ENCODE data around the gene MLLT3.

The MLLT3 gene

GRCh38 chr9:20551835-20552234 is 70.5 kb downstream of the MLLT3 start:
- DNase-seq (ENCODE audit: low read depth), result no peak

GRCh38 chr9:20551236-20551635 is 71.1 kb downstream of the MLLT3 start:
- DNase-seq (ENCODE audit: low read depth), result no peak
- no peak overlapping the region for H3K4me3 ChIP-seq (ENCODE audit: low read depth, low read length)
- in situ Hi-C loops (cut with HindIII; ENCODE audit: low sequenced_read_pairs), result no loop called here
- TF ChIP-seq, protein P1, sequence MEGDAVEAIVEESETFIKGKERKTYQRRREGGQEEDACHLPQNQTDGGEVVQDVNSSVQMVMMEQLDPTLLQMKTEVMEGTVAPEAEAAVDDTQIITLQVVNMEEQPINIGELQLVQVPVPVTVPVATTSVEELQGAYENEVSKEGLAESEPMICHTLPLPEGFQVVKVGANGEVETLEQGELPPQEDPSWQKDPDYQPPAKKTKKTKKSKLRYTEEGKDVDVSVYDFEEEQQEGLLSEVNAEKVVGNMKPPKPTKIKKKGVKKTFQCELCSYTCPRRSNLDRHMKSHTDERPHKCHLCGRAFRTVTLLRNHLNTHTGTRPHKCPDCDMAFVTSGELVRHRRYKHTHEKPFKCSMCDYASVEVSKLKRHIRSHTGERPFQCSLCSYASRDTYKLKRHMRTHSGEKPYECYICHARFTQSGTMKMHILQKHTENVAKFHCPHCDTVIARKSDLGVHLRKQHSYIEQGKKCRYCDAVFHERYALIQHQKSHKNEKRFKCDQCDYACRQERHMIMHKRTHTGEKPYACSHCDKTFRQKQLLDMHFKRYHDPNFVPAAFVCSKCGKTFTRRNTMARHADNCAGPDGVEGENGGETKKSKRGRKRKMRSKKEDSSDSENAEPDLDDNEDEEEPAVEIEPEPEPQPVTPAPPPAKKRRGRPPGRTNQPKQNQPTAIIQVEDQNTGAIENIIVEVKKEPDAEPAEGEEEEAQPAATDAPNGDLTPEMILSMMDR (IDR thresholded peaks at IDR 0.05; ENCODE audit: low read depth, low read length, missing control alignments), result no peak

More at GRCh38 chr9:20551835-20552234, 70.5 kb downstream of the MLLT3 start:
- TF ChIP-seq, protein P1 (IDR thresholded peaks at IDR 0.05; ENCODE audit: low read depth, low read length, missing control alignments), result no peak
- in situ Hi-C loops (cut with HindIII; ENCODE audit: low sequenced_read_pairs), result no loop called here
- no peak overlapping the region for H3K4me3 ChIP-seq (ENCODE audit: low read depth, low read length)

- in situ Hi-C loops (cut with HindIII; ENCODE audit: low sequenced_read_pairs), result no loop called here
- H3K4me3 ChIP-seq (ENCODE audit: low read depth, low read length), result no peak overlapping the region
- DNase-seq (ENCODE audit: low read depth), result no peak
- TF ChIP-seq, protein P1 (IDR thresholded peaks at IDR 0.05; ENCODE audit: low read depth, low read length, missing control alignments), result no peak
Measured at GRCh38 chr9:20550326-20550725, 72.0 kb downstream of the MLLT3 start.

- no peak overlapping the region for H3K4me3 ChIP-seq (ENCODE audit: low read depth, low read length)
- in situ Hi-C loops (cut with HindIII; ENCODE audit: low sequenced_read_pairs), result no loop called here
- TF ChIP-seq, protein P1 (IDR thresholded peaks at IDR 0.05; ENCODE audit: low read depth, low read length, missing control alignments), result no peak
- no peak for DNase-seq (ENCODE audit: low read depth)
Measured at GRCh38 chr9:20549053-20549452, 73.2 kb downstream of the MLLT3 start.

- no peak overlapping the region for H3K4me3 ChIP-seq (ENCODE audit: low read depth, low read length)
- DNase-seq (ENCODE audit: low read depth), result no peak
- in situ Hi-C loops (cut with HindIII; ENCODE audit: low sequenced_read_pairs), result no loop called here
- TF ChIP-seq, protein P1 (IDR thresholded peaks at IDR 0.05; ENCODE audit: low read depth, low read length, missing control alignments), result no peak
Measured at GRCh38 chr9:20545023-20545622, 77.2 kb downstream of the MLLT3 start.

DNA sequence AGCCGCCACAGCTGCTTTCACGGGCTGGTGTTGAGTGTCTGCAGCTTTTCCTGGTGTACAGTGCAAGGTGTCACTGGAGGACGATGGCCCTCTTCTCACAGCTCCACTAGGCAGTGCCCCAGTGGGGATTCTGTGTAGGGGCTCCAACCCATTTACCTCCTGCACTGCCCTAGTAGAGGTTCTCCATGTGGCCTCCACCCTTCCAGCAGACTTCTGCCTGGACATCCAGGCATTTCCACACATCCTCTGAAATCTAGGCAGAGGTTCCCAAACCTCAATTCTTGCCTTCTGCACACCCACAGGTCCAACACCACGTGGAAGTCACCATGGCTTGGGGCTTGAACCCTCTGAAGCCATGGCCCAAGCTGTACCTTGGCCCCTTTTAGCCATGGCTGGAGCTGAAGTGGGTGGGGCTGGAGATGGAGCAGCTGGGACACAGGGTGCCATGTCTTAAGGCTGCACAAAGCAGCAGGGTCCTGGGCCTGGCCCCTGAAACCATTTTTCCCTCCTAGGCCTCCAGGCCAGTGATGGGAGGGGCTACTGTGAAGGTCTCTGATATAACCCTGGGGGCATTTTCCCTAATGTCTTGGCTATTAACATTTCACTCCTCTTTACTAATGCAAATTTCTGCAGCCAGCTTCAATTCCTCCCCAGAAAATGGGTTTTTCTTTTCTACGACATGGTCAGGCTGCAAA is 82.0 kb downstream of the MLLT3 start:
- TF ChIP-seq, protein P1 (IDR thresholded peaks at IDR 0.05; ENCODE audit: low read depth, low read length, missing control alignments), result no peak
- DNase-seq (ENCODE audit: low read depth), result no peak
- in situ Hi-C loops (cut with HindIII; ENCODE audit: low sequenced_read_pairs), result no loop called here

More for the DNA sequence above, 82.0 kb downstream of the MLLT3 start:
- no peak overlapping the region for H3K4me3 ChIP-seq (ENCODE audit: low read depth, low read length)
